HepG2 (cell line): ENCODE results near the gene TRIM28. TPM values are rescaled to one million over a fixed set of nuclear protein-coding genes. Genes with fewer than 3 reads are reported as not detected.
A peak's percentile ranks its signal among the peaks of the same experiment; 100 is the strongest.

Experiments used
- ATAC-seq: fragments of 200-7000 bp; cut with Tn5 transposase; 3 replicates; pipeline ENCODE4 v1.9.1; 2020; ENCODE audit warnings: mild to moderate bottlenecking, moderate library complexity
- BruUV-seq: library from RNA; stranded (reverse); fragments of 400-500 nt; replicated peaks from 2 replicates; lab custom pipeline; 2021; lab: Mats Ljungman, UMichigan
- CTCF ChIA-PET: fragments of 300-600 bp; formaldehyde crosslinking; extraction: SDS; loops from one replicate; lab custom pipeline; 2021; ENCODE audit warnings: low total read pairs, inconsistent platforms, low intra/inter-chr PET ratio; lab: Yijun Ruan, JAX
- POLR2A ChIA-PET: fragments of 350-600 bp; sonication (Branson Sonifier 250); formaldehyde crosslinking; loops from one replicate; lab custom pipeline; 2020; ENCODE audit warnings: antibody characterized with exemption, inconsistent platforms; lab: Yijun Ruan, JAX
- DNase-seq: peaks from one replicate; pipeline ENCODE4 v3.0.0-alpha.2; 2015; ENCODE audit warnings: low spot score
- FAIRE-seq: peaks from 3 replicates; lab custom pipeline; 2011; peaks lifted over from hg19 to GRCh38; lab: Jason Lieb, UNC
- H2AFZ ChIP-seq: one replicate; pipeline ENCODE4 v1.6.1; 2011; ENCODE audit warnings: low read length, inconsistent platforms
- H3K27ac ChIP-seq: fragments of 300-600 bp; 3 replicates; pipeline ENCODE4 v1.8.0; 2011; ENCODE audit warnings: mixed run types, mild to moderate bottlenecking, mixed read lengths, low read length, inconsistent platforms; ENCODE audit not compliant: insufficient read depth; ENCODE audit errors: extremely low read length
- H3K27me3 ChIP-seq, 2 experiments: fragments of 200-600 bp in 1 of 2; 2 replicates in 1 of 2; 3 replicates in 1 of 2; pipeline versions ENCODE4 v1.6.0 to v1.8.0; 2011; ENCODE audit warnings: low read length in 2 of 2, mild to moderate bottlenecking in 2 of 2, moderate library complexity in 2 of 2, inconsistent platforms in 1 of 2; ENCODE audit not compliant: insufficient read depth in 2 of 2, control insufficient read depth in 1 of 2
- H3K36me3 ChIP-seq, 2 experiments: fragments of 200-600 bp in 1 of 2; replicated peaks in 1 of 2; 2 replicates in 1 of 2; 3 replicates in 1 of 2; pipeline versions ENCODE4 v1.5.1 to v1.8.0; 2011; ENCODE audit warnings: low read length in 2 of 2, inconsistent platforms in 1 of 2; ENCODE audit not compliant: insufficient read depth in 2 of 2, control insufficient read depth in 1 of 2
- H3K4me1 ChIP-seq: 2 replicates; pipeline ENCODE4 v1.5.1; 2012; ENCODE audit warnings: low read length, inconsistent platforms; ENCODE audit not compliant: insufficient read depth
- H3K4me2 ChIP-seq: 2 replicates; pipeline ENCODE4 v1.6.0; 2011; ENCODE audit warnings: low read depth, low read length, inconsistent platforms
- H3K4me3 ChIP-seq, 3 experiments: fragments of 200-600 bp in 1 of 3; sonication (generic), shearing (Covaris generic) in 1 of 3; replicated peaks in 1 of 3; 2 replicates each; pipeline ENCODE4 v1.5.1; 2011 to 2016; ENCODE audit warnings: low read length in 3 of 3, inconsistent platforms in 2 of 3, low read depth in 2 of 3, mild to moderate bottlenecking in 2 of 3, control low read depth in 1 of 3, mixed read lengths in 1 of 3; ENCODE audit not compliant: insufficient read depth in 1 of 3
- H3K79me2 ChIP-seq: one replicate; pipeline ENCODE4 v1.6.1; 2011; ENCODE audit warnings: low read length, inconsistent platforms; ENCODE audit not compliant: insufficient read depth
- H3K9ac ChIP-seq: 2 replicates; pipeline ENCODE4 v1.6.0; 2011; ENCODE audit warnings: mild to moderate bottlenecking, low read depth, low read length, inconsistent platforms; ENCODE audit not compliant: insufficient read depth
- H3K9me3 ChIP-seq: 2 replicates; pipeline ENCODE4 v1.5.1; 2012; ENCODE audit warnings: mild to moderate bottlenecking, low read length
- H4K20me1 ChIP-seq: 2 replicates; pipeline ENCODE4 v1.6.0; 2011; ENCODE audit warnings: inconsistent platforms, mild to moderate bottlenecking, low read length, moderate library complexity; ENCODE audit not compliant: insufficient read depth
- KLF15 ChIP-seq: sonication (generic); formaldehyde crosslinking; IDR thresholded peaks from 2 replicates; pipeline ENCODE4 v1.8.1; 2023; ENCODE audit warnings: borderline replicate concordance, mild to moderate bottlenecking, inconsistent platforms, missing genetic modification reagents, mixed read lengths
- MAFF ChIP-seq: IDR thresholded peaks from 2 replicates; pipeline ENCODE4 v1.6.1; 2011; ENCODE audit warnings: low read depth, low read length, improper control_type of control experiment
- MAFK ChIP-seq, 2 experiments: IDR thresholded peaks in 1 of 2; conservative IDR thresholded peaks in 1 of 2; 2 replicates each; pipeline ENCODE4 v1.6.1; 2011; ENCODE audit warnings: improper control_type of control experiment in 2 of 2, low read length in 2 of 2
- TBP ChIP-seq: sonication (generic); formaldehyde crosslinking; IDR thresholded peaks from 2 replicates; pipeline ENCODE4 v1.5.0; 2020; ENCODE audit warnings: missing genetic modification reagents
- ZGPAT ChIP-seq: IDR thresholded peaks from 2 replicates; pipeline ENCODE4 v1.6.1; 2016; ENCODE audit warnings: mild to moderate bottlenecking
- ZNF549 ChIP-seq: sonication (generic); formaldehyde crosslinking; IDR thresholded peaks from 2 replicates; pipeline ENCODE4 v1.5.0; 2020; ENCODE audit warnings: missing genetic modification reagents
- ZNF562 ChIP-seq: sonication (generic); formaldehyde crosslinking; IDR thresholded peaks from 2 replicates; pipeline ENCODE4 v1.8.0; 2022; ENCODE audit warnings: missing genetic modification reagents, borderline replicate concordance
- ZNF7 ChIP-seq: IDR thresholded peaks from 2 replicates; pipeline ENCODE4 v1.6.1; 2016; ENCODE audit warnings: missing biosample characterization, missing genetic modification reagents
- WGBS: methylation state at CpG from one replicate; pipeline ENCODE4 v1.1.6; 2017; ENCODE audit warnings: low lambda C conversion rate; 5-methylcytosine and 5-hydroxymethylcytosine counted together
- in situ Hi-C: cut with HindIII; loops from 2 replicates; pipeline ENCODE4 v1.10.0; 2017; ENCODE audit warnings: low pct_unique_long_range_greater_than_20kb; ENCODE audit not compliant: extremely low pct_ligation_motif_present
- intact Hi-C: fragments of 100-400 bp; cut with micrococcal nuclease; formaldehyde crosslinking; loops from one replicate; pipeline ENCODE4 v1.10.0; 2022; ENCODE audit not compliant: unreplicated experiment
- polyA plus RNA-seq, 8 experiments: library from polyadenylated mRNA; depleted of rRNA in 3 of 8; stranded (reverse) in 7 of 8; unstranded in 1 of 8; fragments of >200 nt; fragmentation: Illumina TruSeq in 4 of 8; extraction: Trizol in 4 of 8; gene quantifications; 2 replicates each; pipeline versions ENCODE4 v1.2.1 to v1.2.3, GENCODE V29; 2011 to 2016; ENCODE audit warnings: low read depth in 4 of 8, missing spikeins in 1 of 8, mixed read lengths in 1 of 8; ENCODE audit not compliant: insufficient read depth in 1 of 8
- total RNA-seq, 5 experiments: library from RNA; depleted of rRNA; stranded (reverse); fragments of >200 nt; fragmentation: Illumina TruSeq; extraction: Trizol; gene quantifications; 2 replicates each; pipeline ENCODE4 v1.2.3, GENCODE V29; 2016; ENCODE audit warnings: low read depth in 1 of 5

TRIM28 gene
- total and polyA plus RNA-seq, 2 of the 13 experiments (the other 11 are each of a cell fraction or from before 2014, with no cell fraction given) = 361 to 439 TPM

DNA sequence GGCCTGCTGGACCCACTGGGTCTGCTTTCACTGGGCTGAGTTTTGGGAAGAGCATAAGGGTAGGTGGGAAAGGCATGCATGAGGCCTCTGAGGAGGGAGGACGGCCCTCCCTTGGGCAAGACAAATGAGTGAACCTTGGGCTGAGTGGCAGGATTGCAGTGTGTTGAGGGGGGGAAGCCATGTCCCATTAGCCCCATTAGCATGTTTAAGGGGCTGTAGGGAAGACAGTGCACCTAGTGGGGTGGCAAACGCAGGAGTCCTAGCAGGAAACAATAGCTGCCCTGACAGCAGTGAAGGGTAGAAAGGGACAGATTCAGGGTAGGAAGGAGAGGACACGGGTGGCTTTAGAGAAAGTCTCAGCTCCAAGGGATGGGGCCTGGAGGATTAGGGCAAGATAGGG, 21.2 kb upstream of the TRIM28 start:
- no peak overlapping the region for H3K4me2 ChIP-seq
- H3K9ac ChIP-seq = no peak overlapping the region
- H3K27ac ChIP-seq = no peak overlapping the region
- H3K36me3 ChIP-seq = no peaks in the 10 kb centered on the region
- H3K79me2 ChIP-seq = peaks cover 12% of the 10 kb centered on the region
- intact Hi-C loops (no loop called here), in situ Hi-C loops (no loop called here)
- no peaks in the 10 kb centered on the region for H4K20me1 ChIP-seq
- TF ChIP-seq TBP (CRISPR knock-in tag) = no peak
- TF ChIP-seq ZNF549 (CRISPR knock-in tag) = no peak
- peak; percentile 74 for TF ChIP-seq ZNF7 (CRISPR knock-in tag)
- FAIRE-seq (no peak), ATAC-seq (no peak), DNase-seq (no peak)
- peaks cover 15% of the 10 kb centered on the region for H3K4me1 ChIP-seq
- WGBS = 31% methylated on average over 3 of the region's 3 CpGs
- no peaks in the 10 kb centered on the region for H3K9me3 ChIP-seq
- no peak overlapping the region for H3K4me3 ChIP-seq
- H3K27me3 ChIP-seq = peaks cover 0 to 1% of the 10 kb centered on the region in 2 experiments; a peak in 1 of 5 replicates
- no TSS peak for BruUV-seq
- H2AFZ ChIP-seq = no peak overlapping the region
- POLR2A ChIA-PET = interaction anchor here (1.0 to 4.1 kb wide), 2 partner anchors 12 to 37 kb away, joined by 3 to 21 read pairs; partner anchors contain the start of gene SLC27A5
- CTCF ChIA-PET = no interaction called here

GRCh38 chr19:58529405-58529804, 14.5 kb upstream of the TRIM28 start:
- Histone ChIP-seq H3K9ac (no peak overlapping the region), H3K27me3 (peaks cover 0 to 1% of the 10 kb centered on the region in 2 experiments; a peak in 1 of 5 replicates), H3K27ac (no peak overlapping the region), H2AFZ (no peak overlapping the region), H4K20me1 (no peaks in the 10 kb centered on the region), H3K79me2 (no peaks in the 10 kb centered on the region), H3K9me3 (no peaks in the 10 kb centered on the region), H3K4me1 (peaks cover 10% of the 10 kb centered on the region; the same call in 1 of the 2 replicates), H3K36me3 (no peaks in the 10 kb centered on the region), H3K4me2 (no peak overlapping the region), H3K4me3 (no peak overlapping the region)
- TF ChIP-seq MAFF = 0 out of 2 replicates have a peak, but pooled peaks have one; percentile 25
- no peak for TF ChIP-seq ZNF562 (CRISPR knock-in tag)
- TF ChIP-seq MAFK (conservative IDR thresholded peaks at IDR 0.05 in 1 of 2, IDR thresholded peaks at IDR 0.05 in 1 of 2; ENCODE audit: low read length in 2 of 2) = peak; percentile 40 to 72; a peak in 2 of 4 replicates
- no peak for TF ChIP-seq KLF15 (CRISPR knock-in tag)
- no peak for TF ChIP-seq ZGPAT (CRISPR knock-in tag)
- intact Hi-C loops (no loop called here), in situ Hi-C loops (no loop called here)
- no peak for ATAC-seq
- no peak for FAIRE-seq
- DNase-seq = no peak
- BruUV-seq = no TSS peak
- CTCF ChIA-PET = no interaction called here
- 8% methylated on average over 2 of the region's 3 CpGs for WGBS
- POLR2A ChIA-PET = interaction anchor here (0.8 kb wide), 1 partner anchor 14 kb away, joined by 3 read pairs; the partner anchor contains the start of gene TRIM28
